Vagina (tissue), 2 donors: ENCODE data around the gene PAX8.

Experiments
- CTCF ChIP-seq, 3 experiments: fragments of 450-650 bp in 2 of 3; fragments of 200-600 bp in 1 of 3; sonication (generic) in 1 of 3; IDR thresholded peaks; one replicate each; pipeline ENCODE4 v1.5.1; 2017 to 2019; ENCODE audit warnings: antibody characterized with exemption in 3 of 3, mild to moderate bottlenecking in 2 of 3, moderate library complexity in 2 of 3
- POLR2A ChIP-seq, 2 donors: fragments of 450-650 bp; IDR thresholded peaks; one replicate each; pipeline ENCODE4 v1.6.1; 2017; ENCODE audit warnings: antibody characterized with exemption in 2 of 2, mild to moderate bottlenecking in 2 of 2, moderate library complexity in 2 of 2
- POLR2AphosphoS5 ChIP-seq, 2 donors: sonication (generic); formaldehyde crosslinking; IDR thresholded peaks; one replicate each; pipeline ENCODE4 v1.9.0; 2017; ENCODE audit warnings: antibody characterized with exemption in 2 of 2, mild to moderate bottlenecking in 2 of 2, low read depth in 1 of 2; ENCODE audit not compliant: insufficient read depth in 1 of 2

- TF ChIP-seq CTCF (IDR thresholded peaks at IDR 0.05) (no peak), POLR2AphosphoS5 (IDR thresholded peaks at IDR 0.05; ENCODE audit: insufficient read depth in 1 of 2, low read depth in 1 of 2) (no peak), POLR2A (IDR thresholded peaks at IDR 0.05) (no peak)
Measured at GRCh38 chr2:113208396-113208795, 70.3 kb downstream of the PAX8 start.
